Skeletal muscle tissue (tissue), 4 donors: ENCODE data around the gene GTF2H4. TPM values are rescaled to one million over a fixed set of nuclear protein-coding genes. Genes with fewer than 3 reads are reported as not detected.

Experiments used
- H3K27ac ChIP-seq: one replicate; pipeline ENCODE4 v1.7.0; 2013; ENCODE audit warnings: mild to moderate bottlenecking, low read depth, low read length, inconsistent platforms
- H3K27me3 ChIP-seq, 3 donors: one replicate each; pipeline ENCODE4 v1.7.0; 2013; ENCODE audit warnings: low read length in 3 of 3; ENCODE audit not compliant: control insufficient read depth in 3 of 3, insufficient read depth in 3 of 3
- H3K36me3 ChIP-seq, 3 donors: one replicate each; pipeline ENCODE4 v1.7.0; 2013; ENCODE audit warnings: low read length in 3 of 3; ENCODE audit not compliant: control insufficient read depth in 3 of 3, insufficient read depth in 3 of 3
- H3K4me1 ChIP-seq, 3 donors: one replicate each; pipeline ENCODE4 v1.7.0; 2013; ENCODE audit warnings: low read length in 3 of 3, mild to moderate bottlenecking in 3 of 3; ENCODE audit not compliant: control insufficient read depth in 3 of 3, insufficient read depth in 3 of 3
- H3K4me3 ChIP-seq, 3 donors: one replicate each; pipeline ENCODE4 v1.7.0; 2013; ENCODE audit warnings: low read length in 3 of 3
- H3K9ac ChIP-seq, 3 donors: one replicate each; pipeline ENCODE4 v1.7.0; 2013; ENCODE audit warnings: low read length in 3 of 3, mild to moderate bottlenecking in 3 of 3, moderate library complexity in 2 of 3, low read depth in 1 of 3
- H3K9me3 ChIP-seq, 3 donors: one replicate each; pipeline ENCODE4 v1.7.0; 2013; ENCODE audit warnings: low read length in 3 of 3; ENCODE audit not compliant: control insufficient read depth in 3 of 3
- total RNA-seq: library from RNA; depleted of rRNA; stranded (reverse); fragments of >200 nt; gene quantifications from one replicate; pipeline ENCODE4 v1.2.3, GENCODE V29; 2014
- donor health status: Osteomylitis.

Gene GTF2H4
- total RNA-seq, 1 donor from 2014 or later = 7.3 TPM

DNA sequence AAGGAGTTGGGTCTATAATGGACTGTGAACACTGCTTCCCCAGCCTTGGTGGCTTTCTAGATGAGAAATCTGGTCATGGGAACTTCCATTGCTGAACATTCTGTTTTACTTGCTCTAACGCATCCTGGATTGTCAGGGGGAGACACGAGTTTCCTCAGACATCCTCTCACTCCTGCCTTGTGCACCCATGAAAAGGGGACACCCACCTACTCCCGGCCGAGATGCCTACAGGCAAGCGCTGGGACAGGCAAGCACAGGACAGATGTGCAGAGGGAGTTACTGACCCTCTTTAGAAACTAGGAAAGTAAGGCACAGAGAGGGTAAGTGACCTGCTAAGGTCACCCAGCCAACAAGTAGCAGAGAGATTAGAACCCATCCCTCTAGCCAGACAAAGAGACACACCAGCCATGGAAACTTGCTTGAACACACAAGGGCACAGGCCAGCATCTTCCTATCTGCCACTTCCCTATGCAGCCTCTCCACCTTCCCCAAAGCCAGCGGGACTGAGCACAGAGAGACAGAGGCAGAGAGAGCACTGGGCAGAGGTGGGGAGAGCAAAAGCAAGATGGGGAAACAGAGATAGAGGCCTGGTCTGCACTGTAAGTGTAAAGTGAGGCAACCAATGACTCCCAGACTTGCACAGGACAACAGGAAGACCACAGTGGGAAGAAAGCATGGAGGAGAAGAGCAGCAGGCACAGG, 24.8 kb downstream of the GTF2H4 start:
- H3K36me3 ChIP-seq = no peaks in the 10 kb centered on the region
- H3K4me1 ChIP-seq = no peaks in the 10 kb centered on the region
- H3K4me3 ChIP-seq = no peak overlapping the region
- H3K27ac ChIP-seq = no peak overlapping the region
- no peak overlapping the region for H3K9ac ChIP-seq
- peaks cover 3 to 5% (median 4%) of the 10 kb centered on the region in 3 donors for H3K9me3 ChIP-seq
- peaks cover 0 to 5% (median 0%) of the 10 kb centered on the region in 3 donors for H3K27me3 ChIP-seq

DNA sequence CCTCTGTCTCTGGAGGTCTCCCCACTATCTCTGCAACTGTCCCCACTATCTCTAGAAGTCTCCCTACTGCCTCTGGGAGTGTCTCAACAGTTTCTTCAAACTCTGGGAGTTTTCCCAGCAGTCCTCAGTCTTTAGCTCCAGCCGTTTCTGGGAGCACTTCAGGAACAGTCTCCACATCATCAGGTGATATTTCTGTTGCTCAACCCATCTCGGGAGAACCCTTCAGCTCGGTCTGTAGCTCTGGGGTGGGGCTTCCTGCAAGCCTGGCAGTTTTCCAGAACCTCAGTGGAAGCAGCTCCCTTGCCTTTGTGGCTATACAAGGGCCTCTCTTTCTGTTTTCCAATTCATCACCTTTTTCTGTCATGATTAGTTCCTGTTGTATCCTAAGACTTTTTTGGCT, 27.0 kb downstream of the GTF2H4 start:
- H3K4me1 ChIP-seq = no peaks in the 10 kb centered on the region
- peaks cover 0 to 5% (median 3%) of the 10 kb centered on the region in 3 donors for H3K27me3 ChIP-seq
- H3K36me3 ChIP-seq = no peaks in the 10 kb centered on the region
- H3K4me3 ChIP-seq = no peak overlapping the region
- no peak overlapping the region for H3K27ac ChIP-seq
- no peak overlapping the region for H3K9ac ChIP-seq
- no peaks in the 10 kb centered on the region for H3K9me3 ChIP-seq

GRCh38 chr6:30937265-30937664, 29.3 kb downstream of the GTF2H4 start:
- H3K9ac ChIP-seq = no peak overlapping the region
- no peaks in the 10 kb centered on the region for H3K36me3 ChIP-seq
- no peaks in the 10 kb centered on the region for H3K9me3 ChIP-seq
- no peak overlapping the region for H3K4me3 ChIP-seq
- peaks cover 5 to 18% (median 10%) of the 10 kb centered on the region in 3 donors for H3K27me3 ChIP-seq
- H3K4me1 ChIP-seq = peaks cover 0 to 1% (median under 1%) of the 10 kb centered on the region in 3 donors
- H3K27ac ChIP-seq = no peak overlapping the region

DNA sequence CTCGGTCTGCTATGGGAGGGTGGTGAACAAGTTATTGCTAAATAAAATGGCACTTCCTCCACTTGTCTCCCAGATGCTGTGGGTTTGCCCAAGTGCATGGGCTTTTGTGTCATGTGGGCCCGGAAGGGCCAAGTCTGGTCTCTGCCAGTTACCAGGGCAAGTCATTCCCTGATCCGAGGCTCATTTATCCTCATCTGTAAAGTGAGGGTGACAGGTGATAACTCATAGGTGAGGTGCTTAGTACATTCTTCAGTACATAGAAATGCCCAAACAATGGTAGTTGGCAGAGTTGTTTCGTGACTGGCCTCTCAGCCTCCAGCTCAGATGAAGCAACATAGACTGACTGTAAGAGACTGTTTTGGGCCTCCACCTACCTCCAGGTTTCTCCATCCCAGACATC, 30.7 kb downstream of the GTF2H4 start:
- Histone ChIP-seq H3K27me3 (peaks cover 15 to 21% (median 20%) of the 10 kb centered on the region in 3 donors), H3K9ac (no peak overlapping the region), H3K9me3 (no peaks in the 10 kb centered on the region), H3K4me3 (no peak overlapping the region), H3K4me1 (peaks cover 6 to 9% (median 8%) of the 10 kb centered on the region in 3 donors), H3K27ac (no peak overlapping the region), H3K36me3 (no peaks in the 10 kb centered on the region)

DNA sequence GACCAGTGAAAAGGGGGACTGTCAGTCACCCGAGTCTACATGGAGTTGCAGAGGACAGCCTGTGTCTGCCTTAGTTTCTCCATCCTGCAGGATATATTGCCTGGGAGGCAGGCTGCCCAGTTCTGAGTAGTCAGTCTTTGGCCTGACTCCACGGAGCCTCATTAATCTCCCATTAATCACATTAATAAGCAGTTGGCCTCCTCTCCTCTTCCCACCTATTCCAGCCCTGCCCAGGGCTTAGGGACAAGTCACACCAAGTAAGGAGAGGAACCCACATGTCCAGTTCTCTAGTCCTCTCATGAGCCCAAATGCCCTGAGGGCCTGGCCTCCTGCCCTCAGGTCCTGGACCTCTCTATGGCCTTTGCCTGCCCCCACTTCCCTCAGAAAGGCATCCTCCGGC, 31.5 kb downstream of the GTF2H4 start:
- no peaks in the 10 kb centered on the region for H3K9me3 ChIP-seq
- peaks cover 15 to 21% (median 20%) of the 10 kb centered on the region in 3 donors for H3K27me3 ChIP-seq
- H3K36me3 ChIP-seq = no peaks in the 10 kb centered on the region
- H3K4me1 ChIP-seq = peaks cover 6 to 9% (median 8%) of the 10 kb centered on the region in 3 donors
- no peak overlapping the region for H3K4me3 ChIP-seq
- H3K9ac ChIP-seq = no peak overlapping the region
- no peak overlapping the region for H3K27ac ChIP-seq

GRCh38 chr6:30940361-30940986, 32.5 kb downstream of the GTF2H4 start, which contains the start of gene MUCL3:
Gene MUCL3, plus strand, starts transcription at chr6:30940973. Its CDS starts 27 bp downstream, at chr6:30941000.
- Histone ChIP-seq H3K9ac (no peak within 1 kb of the TSS), H3K36me3 (no peaks in the 10 kb centered on the region), H3K9me3 (no peaks in the 10 kb centered on the region), H3K27ac (no peak within 1 kb of the TSS), H3K27me3 (peaks cover 15 to 21% (median 20%) of the 10 kb centered on the region in 3 donors), H3K4me3 (no peak within 1 kb of the TSS), H3K4me1 (peaks cover 6 to 9% (median 8%) of the 10 kb centered on the region in 3 donors)

- no peak overlapping the region for H3K9ac ChIP-seq
- H3K4me3 ChIP-seq = no peak overlapping the region
These were observed 34.5 kb downstream of the GTF2H4 start for GRCh38 chr6:30942338-30943060.

GRCh38 chr6:30944051-30944450, 36.0 kb downstream of the GTF2H4 start:
- H3K9ac ChIP-seq = no peak overlapping the region
- peaks cover 15 to 20% (median 17%) of the 10 kb centered on the region in 3 donors for H3K27me3 ChIP-seq
- no peak overlapping the region for H3K27ac ChIP-seq
- no peak overlapping the region for H3K4me3 ChIP-seq
- peaks cover 6 to 9% (median 8%) of the 10 kb centered on the region in 3 donors for H3K4me1 ChIP-seq
- H3K36me3 ChIP-seq = no peaks in the 10 kb centered on the region
- no peaks in the 10 kb centered on the region for H3K9me3 ChIP-seq

More at GRCh38 chr6:30942338-30943060, 34.5 kb downstream of the GTF2H4 start:
- H3K9me3 ChIP-seq = no peaks in the 10 kb centered on the region
- H3K27me3 ChIP-seq = peaks cover 15 to 20% (median 17%) of the 10 kb centered on the region in 3 donors
- H3K4me1 ChIP-seq = peaks cover 6 to 9% (median 8%) of the 10 kb centered on the region in 3 donors
- no peaks in the 10 kb centered on the region for H3K36me3 ChIP-seq
- no peak overlapping the region for H3K27ac ChIP-seq

DNA sequence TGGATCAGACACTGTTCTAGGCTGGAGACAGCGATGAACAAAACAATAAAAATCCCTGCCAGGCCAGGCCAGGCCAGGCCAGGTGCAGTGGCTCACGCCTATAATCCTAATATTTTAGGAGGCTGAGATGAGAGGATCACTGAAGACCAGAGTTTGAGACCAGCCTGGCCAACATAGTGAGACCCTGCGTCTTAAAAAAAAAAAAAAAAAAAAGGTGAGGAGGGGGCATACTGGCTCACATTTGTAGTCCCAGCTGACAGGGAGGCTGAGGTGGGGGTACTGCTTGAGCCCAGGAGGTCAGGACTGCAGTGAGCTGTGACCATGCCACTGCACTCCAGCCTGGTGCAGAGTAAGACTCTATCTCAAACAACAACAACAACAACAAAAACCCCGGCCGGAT, 37.3 kb downstream of the GTF2H4 start:
- H3K4me3 ChIP-seq = no peak overlapping the region
- H3K9me3 ChIP-seq = no peaks in the 10 kb centered on the region
- no peak overlapping the region for H3K9ac ChIP-seq
- H3K36me3 ChIP-seq = no peaks in the 10 kb centered on the region
- no peak overlapping the region for H3K27ac ChIP-seq
- H3K27me3 ChIP-seq = peaks cover 15 to 17% (median 16%) of the 10 kb centered on the region in 3 donors
- peaks cover 6 to 9% (median 8%) of the 10 kb centered on the region in 3 donors for H3K4me1 ChIP-seq
